NK-92 (cell line): Measurements from ENCODE around the gene IGDCC3.
"Not testable (repeated sequence)": the region's sequence is repeated elsewhere in the genome, so short reads cannot be mapped to it uniquely, and the experiment has no call there.

ENCODE experiments used
- DNase-seq: peaks from one replicate; lab custom pipeline; 2025; ENCODE audit not compliant: unreplicated experiment; lab: John Stamatoyannopoulos, UW

Gene IGDCC3

GRCh38 chr15:65371976-65372786 lies 5.6 kb downstream of the IGDCC3 start:
- DNase-seq = no peak

GRCh38 chr15:65370885-65371284 lies 6.9 kb downstream of the IGDCC3 start:
- DNase-seq = no peak

- no peak for DNase-seq
These were observed 8.2 kb downstream of the IGDCC3 start for GRCh38 chr15:65369651-65370050.

- no peak for DNase-seq
These were observed 8.6 kb downstream of the IGDCC3 start for GRCh38 chr15:65369212-65369547.

- no peak for DNase-seq
These were observed 9.2 kb downstream of the IGDCC3 start for GRCh38 chr15:65368302-65369211.

GRCh38 chr15:65366122-65366892 lies 11.5 kb downstream of the IGDCC3 start:
- no peak for DNase-seq

- DNase-seq = no peak
These were observed 12.6 kb downstream of the IGDCC3 start for GRCh38 chr15:65365229-65365628.

- DNase-seq = no peak
These were observed 14.0 kb downstream of the IGDCC3 start for GRCh38 chr15:65363766-65364165.

- no peak for DNase-seq
These were observed 14.5 kb downstream of the IGDCC3 start for GRCh38 chr15:65363306-65363705.

GRCh38 chr15:65362491-65362890 lies 15.3 kb downstream of the IGDCC3 start:
- no peak for DNase-seq

- DNase-seq = no peak
These were observed 15.9 kb downstream of the IGDCC3 start for GRCh38 chr15:65361708-65362459.

- DNase-seq = no peak
These were observed 17.3 kb downstream of the IGDCC3 start for GRCh38 chr15:65360506-65360905.

- DNase-seq = no peak
These were observed 21.8 kb downstream of the IGDCC3 start for GRCh38 chr15:65355988-65356353.

- DNase-seq = no peak
These were observed 22.4 kb downstream of the IGDCC3 start for GRCh38 chr15:65355173-65355987.

GRCh38 chr15:65354835-65355172 lies 23.0 kb downstream of the IGDCC3 start:
- DNase-seq = no peak

- DNase-seq = not testable (repeated sequence)
These were observed 25.8 kb downstream of the IGDCC3 start for GRCh38 chr15:65351972-65352371.

- DNase-seq = no peak
These were observed 28.5 kb downstream of the IGDCC3 start for GRCh38 chr15:65349338-65349737.

- not testable (repeated sequence) for DNase-seq
These were observed 30.0 kb downstream of the IGDCC3 start for GRCh38 chr15:65347756-65348155.

GRCh38 chr15:65346856-65347598 lies 30.8 kb downstream of the IGDCC3 start:
- no peak for DNase-seq
